ENCODE results near the gene IKZF5.

Gene IKZF5

GRCh38 chr10:122981066-122981464, 27.5 kb downstream of the IKZF5 start:
- DNase-seq (ENCODE audit: low read depth in 2 of 2) = no peak

- DNase-seq (ENCODE audit: low read depth in 2 of 2) = peak; percentile 82 to 84
Measured at GRCh38 chr10:122980209-122981065, 28.2 kb downstream of the IKZF5 start, which contains the start of gene PSTK. TSS of gene PSTK (plus strand) at chr10:122980401. CDS start at chr10:122980480, 79 bp downstream.

GRCh38 chr10:122974543-122975064, 34.0 kb downstream of the IKZF5 start:
- DNase-seq (ENCODE audit: low read depth in 2 of 2) = no peak

GRCh38 chr10:122974023-122974422, 34.6 kb downstream of the IKZF5 start:
- DNase-seq (ENCODE audit: low read depth in 2 of 2) = no peak

GRCh38 chr10:122968698-122969097, 39.9 kb downstream of the IKZF5 start:
- no peak for DNase-seq (ENCODE audit: low read depth in 2 of 2)

GRCh38 chr10:122966879-122967278, 41.7 kb downstream of the IKZF5 start:
- no peak for DNase-seq (ENCODE audit: low read depth in 2 of 2)

- DNase-seq (ENCODE audit: low read depth in 2 of 2) = no peak
Measured at GRCh38 chr10:122962405-122962804, 46.2 kb downstream of the IKZF5 start.

GRCh38 chr10:122957474-122957873, 51.1 kb downstream of the IKZF5 start:
- DNase-seq (ENCODE audit: low read depth in 2 of 2) = no peak

- no peak for DNase-seq (ENCODE audit: low read depth in 2 of 2)
Measured at GRCh38 chr10:122955892-122956291, 52.7 kb downstream of the IKZF5 start.

- no peak for DNase-seq (ENCODE audit: low read depth in 2 of 2)
Measured at GRCh38 chr10:122954731-122955050, 53.9 kb downstream of the IKZF5 start.

- peak; percentile 88 to 95 for DNase-seq (ENCODE audit: low read depth in 2 of 2)
Measured at GRCh38 chr10:122953902-122954730, 54.5 kb downstream of the IKZF5 start, which contains the start of gene C10orf88. TSS of gene C10orf88 (minus strand) at chr10:122954227. CDS start at chr10:122954178, 49 bp downstream.

- DNase-seq (ENCODE audit: low read depth in 2 of 2) = no peak
Measured at GRCh38 chr10:122949296-122949695, 59.3 kb downstream of the IKZF5 start.

Data from stimulated activated CD4-positive, alpha-beta T cell treated with anti-CD3 and anti-CD28 coated beads, Interleukin-4, amount 100 ng/mL, for 48 hours (primary cell).